WTC11 (cell line): ENCODE data around the gene SEMA6D. TPM values are rescaled to one million over a fixed set of nuclear protein-coding genes. Genes with fewer than 3 reads are reported as not detected.

ENCODE experiments used
- ATAC-seq: fragments of 200-7000 bp; cut with Tn5 transposase; 2 replicates; pipeline ENCODE4 v1.10.0; 2021; ENCODE audit warnings: mild to moderate bottlenecking, moderate library complexity
- CTCF ChIA-PET: fragments of 300-600 bp; sonication (Branson Sonifier 250); formaldehyde crosslinking; loops from one replicate; lab custom pipeline; 2021; ENCODE audit warnings: antibody characterized with exemption; lab: Charles Lee
- POLR2A ChIA-PET: fragments of 350-600 bp; sonication (Branson Sonifier 250); formaldehyde crosslinking; loops from one replicate; lab custom pipeline; 2021; ENCODE audit warnings: antibody characterized with exemption; lab: Charles Lee
- DNase-seq: peaks from one replicate; pipeline ENCODE4 v3.0.0; 2021; ENCODE audit warnings: low spot score
- H3K27ac Mint-ChIP-seq: 2 replicates; pipeline ENCODE4 v1.8.0; 2021; ENCODE audit warnings: mixed read lengths
- H3K27me3 Mint-ChIP-seq: 2 replicates; pipeline ENCODE4 v1.8.0; 2021; ENCODE audit warnings: low read depth, mild to moderate bottlenecking, moderate library complexity, mixed read lengths
- H3K36me3 Mint-ChIP-seq: 2 replicates; pipeline ENCODE4 v1.8.0; 2021; ENCODE audit warnings: mixed read lengths
- H3K4me1 Mint-ChIP-seq: 2 replicates; pipeline ENCODE4 v1.8.0; 2022; ENCODE audit warnings: mixed read lengths
- H3K4me3 Mint-ChIP-seq: 2 replicates; pipeline ENCODE4 v1.8.0; 2021; ENCODE audit warnings: mild to moderate bottlenecking, moderate library complexity, mixed read lengths
- H3K9me3 Mint-ChIP-seq: 2 replicates; pipeline ENCODE4 v1.8.0; 2021; ENCODE audit warnings: mixed read lengths
- CBFB ChIP-seq: sonication (generic); formaldehyde crosslinking; IDR thresholded peaks from 2 replicates; pipeline ENCODE4 v1.8.1; 2022; ENCODE audit warnings: mild to moderate bottlenecking, low read depth, missing genetic modification reagents
- ELF4 ChIP-seq: sonication (generic); formaldehyde crosslinking; IDR thresholded peaks from 2 replicates; pipeline ENCODE4 v1.8.1; 2022; ENCODE audit warnings: low read depth, mild to moderate bottlenecking, moderate library complexity, missing genetic modification reagents
- FOXP1 ChIP-seq: sonication (generic); formaldehyde crosslinking; IDR thresholded peaks from 2 replicates; pipeline ENCODE4 v1.8.0; 2022; ENCODE audit warnings: missing genetic modification reagents, mild to moderate bottlenecking, moderate library complexity, borderline replicate concordance
- MYBL2 ChIP-seq: sonication (generic); formaldehyde crosslinking; IDR thresholded peaks from 2 replicates; pipeline ENCODE4 v1.8.1; 2023; ENCODE audit warnings: mild to moderate bottlenecking, moderate library complexity, missing genetic modification reagents
- NFATC4 ChIP-seq: fragments of 250-450 bp; sonication (Bioruptor Pico); IDR thresholded peaks from 2 replicates; pipeline ENCODE4 v1.9.0; 2021; ENCODE audit warnings: mild to moderate bottlenecking
- NFYB ChIP-seq: sonication (generic); formaldehyde crosslinking; conservative IDR thresholded peaks from 2 replicates; pipeline ENCODE4 v1.8.0; 2022; ENCODE audit warnings: low read depth, missing genetic modification reagents
- NR1H2 ChIP-seq: sonication (generic); formaldehyde crosslinking; IDR thresholded peaks from 2 replicates; pipeline ENCODE4 v1.9.0; 2021; ENCODE audit warnings: mild to moderate bottlenecking, moderate library complexity, missing genetic modification reagents
- RELA ChIP-seq: sonication (generic); formaldehyde crosslinking; IDR thresholded peaks from 2 replicates; pipeline ENCODE4 v1.8.1; 2022; ENCODE audit warnings: missing genetic modification reagents, mild to moderate bottlenecking, borderline replicate concordance
- RORB ChIP-seq: fragments of 250-450 bp; sonication (Bioruptor Pico); IDR thresholded peaks from 2 replicates; pipeline ENCODE4 v1.9.0; 2021; ENCODE audit warnings: mild to moderate bottlenecking
- SP1 ChIP-seq: sonication (generic); formaldehyde crosslinking; conservative IDR thresholded peaks from 2 replicates; pipeline ENCODE4 v1.8.1; 2022; ENCODE audit warnings: missing genetic modification reagents
- TP53 ChIP-seq: sonication (generic); formaldehyde crosslinking; IDR thresholded peaks from 2 replicates; pipeline ENCODE4 v1.8.1; 2023; ENCODE audit warnings: mild to moderate bottlenecking, missing genetic modification reagents
- ZNF121 ChIP-seq: sonication (generic); formaldehyde crosslinking; IDR thresholded peaks from 2 replicates; pipeline ENCODE4 v1.8.0; 2023; ENCODE audit warnings: missing genetic modification reagents
- ZNF219 ChIP-seq: sonication (generic); formaldehyde crosslinking; IDR thresholded peaks from 2 replicates; pipeline ENCODE4 v1.8.0; 2023; ENCODE audit warnings: missing genetic modification reagents, mild to moderate bottlenecking, borderline replicate concordance
- total RNA-seq: library from RNA; stranded (reverse); gene quantifications from 3 replicates; pipeline ENCODE4 v1.2.3, GENCODE V29; 2021
- TF ChIP-seq, protein P1 (sequence below): sonication (generic); formaldehyde crosslinking; IDR thresholded peaks from 2 replicates; pipeline ENCODE4 v1.8.0; 2022; ENCODE audit warnings: mild to moderate bottlenecking, missing genetic modification reagents
- TF ChIP-seq, protein P2 (sequence below): sonication (generic); formaldehyde crosslinking; IDR thresholded peaks from 2 replicates; pipeline ENCODE4 v1.8.0; 2023; ENCODE audit warnings: mild to moderate bottlenecking, missing genetic modification reagents
- TF ChIP-seq, protein P3 (sequence below): sonication (generic); formaldehyde crosslinking; conservative IDR thresholded peaks from 2 replicates; pipeline ENCODE4 v1.8.1; 2023; ENCODE audit warnings: mild to moderate bottlenecking, low read depth, missing genetic modification reagents, moderate library complexity
- TF ChIP-seq, protein P4 (sequence below): sonication (generic); formaldehyde crosslinking; IDR thresholded peaks from 2 replicates; pipeline ENCODE4 v1.8.1; 2023; ENCODE audit warnings: mild to moderate bottlenecking, moderate library complexity, missing genetic modification reagents
- TF ChIP-seq, protein P5 (sequence below): sonication (generic); formaldehyde crosslinking; IDR thresholded peaks from 2 replicates; pipeline ENCODE4 v1.8.0; 2022; ENCODE audit warnings: missing genetic modification reagents
- TF ChIP-seq, protein P6 (sequence below): sonication (generic); formaldehyde crosslinking; IDR thresholded peaks from 2 replicates; pipeline ENCODE4 v1.8.1; 2022; ENCODE audit warnings: mild to moderate bottlenecking, moderate library complexity, missing genetic modification reagents
- TF ChIP-seq, protein P7 (sequence below): sonication (generic); formaldehyde crosslinking; IDR thresholded peaks from 2 replicates; pipeline ENCODE4 v1.8.1; 2022; ENCODE audit warnings: low read depth, missing genetic modification reagents, borderline replicate concordance
- TF ChIP-seq, protein P8 (sequence below): sonication (generic); formaldehyde crosslinking; IDR thresholded peaks from 2 replicates; pipeline ENCODE4 v1.8.1; 2023; ENCODE audit warnings: mild to moderate bottlenecking, missing genetic modification reagents, moderate library complexity

Gene SEMA6D
- total RNA-seq, 1 experiment from 2014 or later = 2.6 TPM

DNA sequence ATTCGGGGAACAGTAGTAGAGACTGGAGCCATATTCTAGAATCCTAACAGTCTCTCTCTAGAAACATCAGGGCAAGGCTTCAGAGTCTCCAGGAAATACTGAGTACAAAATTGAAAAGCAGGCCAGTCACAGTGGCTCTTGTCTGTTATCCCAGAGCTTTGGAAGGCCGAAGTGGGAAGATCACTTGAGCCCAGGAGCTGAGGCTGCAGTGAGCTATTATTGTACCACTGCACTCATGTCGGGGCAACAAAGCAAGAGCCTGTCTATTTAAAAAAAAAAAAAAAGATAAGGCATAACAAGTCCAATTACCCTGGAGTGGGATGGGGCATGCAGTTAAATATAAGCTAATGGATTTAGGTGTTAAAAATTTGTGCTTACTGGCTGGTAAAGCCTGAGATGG is 79.0 kb downstream of the SEMA6D start:
- DNase-seq (no peak), ATAC-seq (no peak)
- no peaks in the 10 kb centered on the region for H3K9me3 Mint-ChIP-seq
- POLR2A ChIA-PET = no interaction called here
- no peaks in the 10 kb centered on the region for H3K27me3 Mint-ChIP-seq
- TF ChIP-seq NR1H2 (no peak), TP53 (CRISPR knock-in tag) (no peak), ZNF219 (CRISPR knock-in tag) (no peak), MYBL2 (CRISPR knock-in tag) (no peak), CBFB (no peak), NFATC4 (CRISPR knock-in tag) (no peak), ELF4 (CRISPR knock-in tag) (no peak)
- TF ChIP-seq, protein P1, sequence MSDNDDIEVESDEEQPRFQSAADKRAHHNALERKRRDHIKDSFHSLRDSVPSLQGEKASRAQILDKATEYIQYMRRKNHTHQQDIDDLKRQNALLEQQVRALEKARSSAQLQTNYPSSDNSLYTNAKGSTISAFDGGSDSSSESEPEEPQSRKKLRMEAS (CRISPR knock-in tag) = no peak
- TF ChIP-seq, protein P2, sequence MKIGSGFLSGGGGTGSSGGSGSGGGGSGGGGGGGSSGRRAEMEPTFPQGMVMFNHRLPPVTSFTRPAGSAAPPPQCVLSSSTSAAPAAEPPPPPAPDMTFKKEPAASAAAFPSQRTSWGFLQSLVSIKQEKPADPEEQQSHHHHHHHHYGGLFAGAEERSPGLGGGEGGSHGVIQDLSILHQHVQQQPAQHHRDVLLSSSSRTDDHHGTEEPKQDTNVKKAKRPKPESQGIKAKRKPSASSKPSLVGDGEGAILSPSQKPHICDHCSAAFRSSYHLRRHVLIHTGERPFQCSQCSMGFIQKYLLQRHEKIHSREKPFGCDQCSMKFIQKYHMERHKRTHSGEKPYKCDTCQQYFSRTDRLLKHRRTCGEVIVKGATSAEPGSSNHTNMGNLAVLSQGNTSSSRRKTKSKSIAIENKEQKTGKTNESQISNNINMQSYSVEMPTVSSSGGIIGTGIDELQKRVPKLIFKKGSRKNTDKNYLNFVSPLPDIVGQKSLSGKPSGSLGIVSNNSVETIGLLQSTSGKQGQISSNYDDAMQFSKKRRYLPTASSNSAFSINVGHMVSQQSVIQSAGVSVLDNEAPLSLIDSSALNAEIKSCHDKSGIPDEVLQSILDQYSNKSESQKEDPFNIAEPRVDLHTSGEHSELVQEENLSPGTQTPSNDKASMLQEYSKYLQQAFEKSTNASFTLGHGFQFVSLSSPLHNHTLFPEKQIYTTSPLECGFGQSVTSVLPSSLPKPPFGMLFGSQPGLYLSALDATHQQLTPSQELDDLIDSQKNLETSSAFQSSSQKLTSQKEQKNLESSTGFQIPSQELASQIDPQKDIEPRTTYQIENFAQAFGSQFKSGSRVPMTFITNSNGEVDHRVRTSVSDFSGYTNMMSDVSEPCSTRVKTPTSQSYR = no peak
- TF ChIP-seq, protein P3, sequence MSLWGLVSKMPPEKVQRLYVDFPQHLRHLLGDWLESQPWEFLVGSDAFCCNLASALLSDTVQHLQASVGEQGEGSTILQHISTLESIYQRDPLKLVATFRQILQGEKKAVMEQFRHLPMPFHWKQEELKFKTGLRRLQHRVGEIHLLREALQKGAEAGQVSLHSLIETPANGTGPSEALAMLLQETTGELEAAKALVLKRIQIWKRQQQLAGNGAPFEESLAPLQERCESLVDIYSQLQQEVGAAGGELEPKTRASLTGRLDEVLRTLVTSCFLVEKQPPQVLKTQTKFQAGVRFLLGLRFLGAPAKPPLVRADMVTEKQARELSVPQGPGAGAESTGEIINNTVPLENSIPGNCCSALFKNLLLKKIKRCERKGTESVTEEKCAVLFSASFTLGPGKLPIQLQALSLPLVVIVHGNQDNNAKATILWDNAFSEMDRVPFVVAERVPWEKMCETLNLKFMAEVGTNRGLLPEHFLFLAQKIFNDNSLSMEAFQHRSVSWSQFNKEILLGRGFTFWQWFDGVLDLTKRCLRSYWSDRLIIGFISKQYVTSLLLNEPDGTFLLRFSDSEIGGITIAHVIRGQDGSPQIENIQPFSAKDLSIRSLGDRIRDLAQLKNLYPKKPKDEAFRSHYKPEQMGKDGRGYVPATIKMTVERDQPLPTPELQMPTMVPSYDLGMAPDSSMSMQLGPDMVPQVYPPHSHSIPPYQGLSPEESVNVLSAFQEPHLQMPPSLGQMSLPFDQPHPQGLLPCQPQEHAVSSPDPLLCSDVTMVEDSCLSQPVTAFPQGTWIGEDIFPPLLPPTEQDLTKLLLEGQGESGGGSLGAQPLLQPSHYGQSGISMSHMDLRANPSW (CRISPR knock-in tag) = no peak
- TF ChIP-seq, protein P4, sequence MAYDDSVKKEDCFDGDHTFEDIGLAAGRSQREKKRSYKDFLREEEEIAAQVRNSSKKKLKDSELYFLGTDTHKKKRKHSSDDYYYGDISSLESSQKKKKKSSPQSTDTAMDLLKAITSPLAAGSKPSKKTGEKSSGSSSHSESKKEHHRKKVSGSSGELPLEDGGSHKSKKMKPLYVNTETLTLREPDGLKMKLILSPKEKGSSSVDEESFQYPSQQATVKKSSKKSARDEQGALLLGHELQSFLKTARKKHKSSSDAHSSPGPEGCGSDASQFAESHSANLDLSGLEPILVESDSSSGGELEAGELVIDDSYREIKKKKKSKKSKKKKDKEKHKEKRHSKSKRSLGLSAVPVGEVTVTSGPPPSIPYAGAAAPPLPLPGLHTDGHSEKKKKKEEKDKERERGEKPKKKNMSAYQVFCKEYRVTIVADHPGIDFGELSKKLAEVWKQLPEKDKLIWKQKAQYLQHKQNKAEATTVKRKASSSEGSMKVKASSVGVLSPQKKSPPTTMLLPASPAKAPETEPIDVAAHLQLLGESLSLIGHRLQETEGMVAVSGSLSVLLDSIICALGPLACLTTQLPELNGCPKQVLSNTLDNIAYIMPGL (CRISPR knock-in tag) = no peak
- TF ChIP-seq, protein P5, sequence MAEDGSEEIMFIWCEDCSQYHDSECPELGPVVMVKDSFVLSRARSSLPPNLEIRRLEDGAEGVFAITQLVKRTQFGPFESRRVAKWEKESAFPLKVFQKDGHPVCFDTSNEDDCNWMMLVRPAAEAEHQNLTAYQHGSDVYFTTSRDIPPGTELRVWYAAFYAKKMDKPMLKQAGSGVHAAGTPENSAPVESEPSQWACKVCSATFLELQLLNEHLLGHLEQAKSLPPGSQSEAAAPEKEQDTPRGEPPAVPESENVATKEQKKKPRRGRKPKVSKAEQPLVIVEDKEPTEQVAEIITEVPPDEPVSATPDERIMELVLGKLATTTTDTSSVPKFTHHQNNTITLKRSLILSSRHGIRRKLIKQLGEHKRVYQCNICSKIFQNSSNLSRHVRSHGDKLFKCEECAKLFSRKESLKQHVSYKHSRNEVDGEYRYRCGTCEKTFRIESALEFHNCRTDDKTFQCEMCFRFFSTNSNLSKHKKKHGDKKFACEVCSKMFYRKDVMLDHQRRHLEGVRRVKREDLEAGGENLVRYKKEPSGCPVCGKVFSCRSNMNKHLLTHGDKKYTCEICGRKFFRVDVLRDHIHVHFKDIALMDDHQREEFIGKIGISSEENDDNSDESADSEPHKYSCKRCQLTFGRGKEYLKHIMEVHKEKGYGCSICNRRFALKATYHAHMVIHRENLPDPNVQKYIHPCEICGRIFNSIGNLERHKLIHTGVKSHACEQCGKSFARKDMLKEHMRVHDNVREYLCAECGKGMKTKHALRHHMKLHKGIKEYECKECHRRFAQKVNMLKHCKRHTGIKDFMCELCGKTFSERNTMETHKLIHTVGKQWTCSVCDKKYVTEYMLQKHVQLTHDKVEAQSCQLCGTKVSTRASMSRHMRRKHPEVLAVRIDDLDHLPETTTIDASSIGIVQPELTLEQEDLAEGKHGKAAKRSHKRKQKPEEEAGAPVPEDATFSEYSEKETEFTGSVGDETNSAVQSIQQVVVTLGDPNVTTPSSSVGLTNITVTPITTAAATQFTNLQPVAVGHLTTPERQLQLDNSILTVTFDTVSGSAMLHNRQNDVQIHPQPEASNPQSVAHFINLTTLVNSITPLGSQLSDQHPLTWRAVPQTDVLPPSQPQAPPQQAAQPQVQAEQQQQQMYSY (CRISPR knock-in tag) = no peak
- H3K27ac Mint-ChIP-seq = no peak overlapping the region
- no peaks in the 10 kb centered on the region for H3K36me3 Mint-ChIP-seq
- H3K4me1 Mint-ChIP-seq = peaks cover 10% of the 10 kb centered on the region
- CTCF ChIA-PET = interaction anchor here (1.4 kb wide), 1 partner anchor 325 kb away, joined by 5 read pairs; no protein-coding TSS in a partner anchor
- no peak overlapping the region for H3K4me3 Mint-ChIP-seq

DNA sequence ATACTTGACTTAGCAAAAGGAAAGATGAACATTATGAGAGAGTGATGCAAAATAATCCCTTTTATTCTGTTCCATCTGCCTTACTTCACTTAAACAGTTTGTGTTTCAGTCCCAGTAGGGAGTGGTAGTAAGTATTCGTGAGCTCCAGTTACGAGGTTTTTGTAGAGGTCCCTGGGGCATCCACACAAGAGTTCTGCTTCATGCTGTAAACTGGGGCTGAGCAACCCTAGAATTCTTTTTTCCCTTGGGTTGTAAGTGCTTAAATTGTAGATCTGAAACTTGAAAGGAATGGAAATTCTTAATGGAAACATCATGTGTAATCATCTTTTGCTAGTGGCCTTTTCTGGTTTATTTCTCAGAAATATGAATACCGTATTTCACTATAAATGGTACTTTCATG is 79.5 kb downstream of the SEMA6D start:
- H3K4me3 Mint-ChIP-seq = no peak overlapping the region
- ChIA-PET CTCF (interaction anchor here (1.4 kb wide), 1 partner anchor 325 kb away, joined by 5 read pairs; no protein-coding TSS in a partner anchor), POLR2A (no interaction called here)
- DNase-seq (no peak), ATAC-seq (no peak)
- H3K4me1 Mint-ChIP-seq = peaks cover 10% of the 10 kb centered on the region
- H3K36me3 Mint-ChIP-seq = no peaks in the 10 kb centered on the region
- H3K27ac Mint-ChIP-seq = no peak overlapping the region
- no peaks in the 10 kb centered on the region for H3K27me3 Mint-ChIP-seq
- H3K9me3 Mint-ChIP-seq = no peaks in the 10 kb centered on the region
- TF ChIP-seq RELA (no peak), SP1 (no peak), FOXP1 (no peak), NFYB (CRISPR knock-in tag) (no peak), ZNF121 (CRISPR knock-in tag) (no peak), ELF4 (CRISPR knock-in tag) (no peak), RORB (CRISPR knock-in tag) (no peak)
- TF ChIP-seq, protein P6, sequence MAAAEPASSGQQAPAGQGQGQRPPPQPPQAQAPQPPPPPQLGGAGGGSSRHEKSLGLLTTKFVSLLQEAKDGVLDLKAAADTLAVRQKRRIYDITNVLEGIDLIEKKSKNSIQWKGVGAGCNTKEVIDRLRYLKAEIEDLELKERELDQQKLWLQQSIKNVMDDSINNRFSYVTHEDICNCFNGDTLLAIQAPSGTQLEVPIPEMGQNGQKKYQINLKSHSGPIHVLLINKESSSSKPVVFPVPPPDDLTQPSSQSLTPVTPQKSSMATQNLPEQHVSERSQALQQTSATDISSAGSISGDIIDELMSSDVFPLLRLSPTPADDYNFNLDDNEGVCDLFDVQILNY (CRISPR knock-in tag) = no peak
- TF ChIP-seq, protein P7, sequence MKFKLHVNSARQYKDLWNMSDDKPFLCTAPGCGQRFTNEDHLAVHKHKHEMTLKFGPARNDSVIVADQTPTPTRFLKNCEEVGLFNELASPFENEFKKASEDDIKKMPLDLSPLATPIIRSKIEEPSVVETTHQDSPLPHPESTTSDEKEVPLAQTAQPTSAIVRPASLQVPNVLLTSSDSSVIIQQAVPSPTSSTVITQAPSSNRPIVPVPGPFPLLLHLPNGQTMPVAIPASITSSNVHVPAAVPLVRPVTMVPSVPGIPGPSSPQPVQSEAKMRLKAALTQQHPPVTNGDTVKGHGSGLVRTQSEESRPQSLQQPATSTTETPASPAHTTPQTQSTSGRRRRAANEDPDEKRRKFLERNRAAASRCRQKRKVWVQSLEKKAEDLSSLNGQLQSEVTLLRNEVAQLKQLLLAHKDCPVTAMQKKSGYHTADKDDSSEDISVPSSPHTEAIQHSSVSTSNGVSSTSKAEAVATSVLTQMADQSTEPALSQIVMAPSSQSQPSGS (CRISPR knock-in tag) = no peak
- TF ChIP-seq, protein P8, sequence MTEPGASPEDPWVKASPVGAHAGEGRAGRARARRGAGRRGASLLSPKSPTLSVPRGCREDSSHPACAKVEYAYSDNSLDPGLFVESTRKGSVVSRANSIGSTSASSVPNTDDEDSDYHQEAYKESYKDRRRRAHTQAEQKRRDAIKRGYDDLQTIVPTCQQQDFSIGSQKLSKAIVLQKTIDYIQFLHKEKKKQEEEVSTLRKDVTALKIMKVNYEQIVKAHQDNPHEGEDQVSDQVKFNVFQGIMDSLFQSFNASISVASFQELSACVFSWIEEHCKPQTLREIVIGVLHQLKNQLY = no peak
- TF ChIP-seq, protein P1 (CRISPR knock-in tag) = no peak
